HepG2 (cell line): ENCODE data around the gene MORN1. TPM values are rescaled to one million over a fixed set of nuclear protein-coding genes. Genes with fewer than 3 reads are reported as not detected.

Experiments used
- ERF ChIP-seq: IDR thresholded peaks from 2 replicates; pipeline ENCODE4 v1.6.1; 2018; ENCODE audit warnings: missing biosample characterization, missing genetic modification reagents
- ETV5 ChIP-seq: IDR thresholded peaks from 2 replicates; pipeline ENCODE4 v1.6.1; 2018; ENCODE audit warnings: missing biosample characterization, missing genetic modification reagents, inconsistent platforms, borderline replicate concordance
- EZH2 ChIP-seq: conservative IDR thresholded peaks from 2 replicates; pipeline ENCODE4 v1.6.1; 2012; ENCODE audit warnings: mild to moderate bottlenecking, low read depth, low read length, moderate library complexity
- GATAD2A ChIP-seq: IDR thresholded peaks from 2 replicates; pipeline ENCODE4 v1.6.1; 2016
- NFRKB ChIP-seq: fragments of 450-650 bp; IDR thresholded peaks from 2 replicates; pipeline ENCODE4 v1.6.1; 2017
- NR3C1 ChIP-seq: sonication (generic); formaldehyde crosslinking; IDR thresholded peaks from 2 replicates; pipeline ENCODE4 v1.4.0; 2020; ENCODE audit warnings: missing genetic modification reagents
- REPIN1 ChIP-seq: sonication (generic); formaldehyde crosslinking; IDR thresholded peaks from 2 replicates; pipeline ENCODE4 v1.8.0; 2022; ENCODE audit warnings: missing genetic modification reagents, low read depth, mild to moderate bottlenecking, borderline replicate concordance
- SALL2 ChIP-seq: sonication (generic); formaldehyde crosslinking; IDR thresholded peaks from 2 replicates; pipeline ENCODE4 v1.8.1; 2023; ENCODE audit warnings: mild to moderate bottlenecking, missing genetic modification reagents, inconsistent platforms
- ZBTB7B ChIP-seq: sonication (generic); formaldehyde crosslinking; IDR thresholded peaks from 2 replicates; pipeline ENCODE4 v1.4.0; 2020; ENCODE audit warnings: missing genetic modification reagents
- ZNF256 ChIP-seq: sonication (generic); formaldehyde crosslinking; conservative IDR thresholded peaks from 2 replicates; pipeline ENCODE4 v1.4.0; 2020; ENCODE audit warnings: missing genetic modification reagents
- ZNF343 ChIP-seq: sonication (generic); formaldehyde crosslinking; IDR thresholded peaks from 2 replicates; pipeline ENCODE4 v1.4.0; 2020; ENCODE audit warnings: mild to moderate bottlenecking, missing genetic modification reagents
- ZNF350 ChIP-seq: sonication (generic); formaldehyde crosslinking; IDR thresholded peaks from 2 replicates; pipeline ENCODE4 v1.4.0; 2020; ENCODE audit warnings: mild to moderate bottlenecking, low read depth, missing genetic modification reagents, borderline replicate concordance
- ZNF501 ChIP-seq: sonication (generic); formaldehyde crosslinking; IDR thresholded peaks from 2 replicates; pipeline ENCODE4 v1.5.1; 2020; ENCODE audit warnings: mild to moderate bottlenecking, moderate library complexity, missing genetic modification reagents
- ZNF7 ChIP-seq: IDR thresholded peaks from 2 replicates; pipeline ENCODE4 v1.6.1; 2016; ENCODE audit warnings: missing biosample characterization, missing genetic modification reagents
- ZNF75D ChIP-seq: sonication (generic); formaldehyde crosslinking; IDR thresholded peaks from 2 replicates; pipeline ENCODE4 v1.8.1; 2023; ENCODE audit warnings: missing genetic modification reagents, mild to moderate bottlenecking, borderline replicate concordance
- ZNF83 ChIP-seq: sonication (generic); formaldehyde crosslinking; IDR thresholded peaks from 2 replicates; pipeline ENCODE4 v1.4.0; 2020; ENCODE audit warnings: missing genetic modification reagents, mild to moderate bottlenecking, borderline replicate concordance
- polyA plus RNA-seq, 8 experiments: library from polyadenylated mRNA; depleted of rRNA in 3 of 8; stranded (reverse) in 7 of 8; unstranded in 1 of 8; fragments of >200 nt; fragmentation: Illumina TruSeq in 4 of 8; extraction: Trizol in 4 of 8; gene quantifications; 2 replicates each; pipeline versions ENCODE4 v1.2.1 to v1.2.3, GENCODE V29; 2011 to 2016; ENCODE audit warnings: low read depth in 4 of 8, missing spikeins in 1 of 8, mixed read lengths in 1 of 8; ENCODE audit not compliant: insufficient read depth in 1 of 8
- total RNA-seq, 5 experiments: library from RNA; depleted of rRNA; stranded (reverse); fragments of >200 nt; fragmentation: Illumina TruSeq; extraction: Trizol; gene quantifications; 2 replicates each; pipeline ENCODE4 v1.2.3, GENCODE V29; 2016; ENCODE audit warnings: low read depth in 1 of 5
- TF ChIP-seq, protein P1 (sequence below): sonication (generic); formaldehyde crosslinking; IDR thresholded peaks from 2 replicates; pipeline ENCODE4 v1.8.1; 2023; ENCODE audit warnings: mild to moderate bottlenecking, inconsistent platforms, moderate library complexity, missing genetic modification reagents, borderline replicate concordance
- TF ChIP-seq, protein P2 (sequence below): sonication (generic); formaldehyde crosslinking; IDR thresholded peaks from 2 replicates; pipeline ENCODE4 v1.8.0; 2022; ENCODE audit warnings: missing genetic modification reagents, low read depth, mild to moderate bottlenecking, borderline replicate concordance
- TF ChIP-seq, protein P3 (sequence below): sonication (generic); formaldehyde crosslinking; IDR thresholded peaks from 2 replicates; pipeline ENCODE4 v1.4.0; 2020; ENCODE audit warnings: missing genetic modification reagents
- TF ChIP-seq, protein P4 (sequence below): sonication (generic); formaldehyde crosslinking; IDR thresholded peaks from 2 replicates; pipeline ENCODE4 v1.4.0; 2020; ENCODE audit warnings: missing genetic modification reagents
- TF ChIP-seq, protein P5 (sequence below): sonication (generic); formaldehyde crosslinking; IDR thresholded peaks from 2 replicates; pipeline ENCODE4 v1.4.0; 2020; ENCODE audit warnings: mild to moderate bottlenecking, missing genetic modification reagents
- TF ChIP-seq, protein P6 (sequence below): fragments of 450-650 bp; IDR thresholded peaks from 2 replicates; pipeline ENCODE4 v1.6.1; 2017; ENCODE audit warnings: mild to moderate bottlenecking
- TF ChIP-seq, protein P7 (sequence below): sonication (generic); formaldehyde crosslinking; IDR thresholded peaks from 2 replicates; pipeline ENCODE4 v1.4.0; 2020; ENCODE audit warnings: missing genetic modification reagents

Gene MORN1
- total and polyA plus RNA-seq, 2 of the 13 experiments (the other 11 are each of a cell fraction or from before 2014, with no cell fraction given) = 3.1 to 6.5 TPM

DNA sequence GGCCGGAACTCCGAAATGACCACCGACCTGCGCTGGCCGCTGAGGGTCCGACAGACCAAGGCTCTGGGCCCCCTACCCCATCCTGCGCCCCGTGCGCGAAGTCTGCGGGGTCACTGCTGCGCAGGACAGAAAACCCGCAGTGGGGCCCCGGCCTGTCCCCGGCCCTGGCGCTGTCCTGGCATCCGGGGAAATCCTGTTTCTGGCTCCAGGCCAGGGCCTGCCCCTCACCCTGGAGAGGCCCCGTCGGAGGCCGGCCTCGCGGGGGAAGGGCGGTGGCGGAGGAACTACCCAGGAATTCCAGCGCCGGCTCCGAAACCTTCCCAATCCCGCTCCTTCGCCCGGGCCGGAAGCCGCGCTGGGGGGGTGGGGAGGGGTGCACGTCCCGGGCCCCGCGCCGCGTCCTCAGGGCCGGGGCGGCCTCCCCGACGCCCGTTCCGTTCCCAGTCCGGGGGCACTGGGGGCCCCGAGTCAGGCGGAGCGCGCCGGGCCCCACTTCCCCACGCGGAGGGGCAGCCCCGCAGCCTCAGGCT lies 77.0 kb downstream of the MORN1 start (continued):
- TF ChIP-seq ZNF350 (CRISPR knock-in tag) (no peak), ZNF75D (CRISPR knock-in tag) (no peak), NFRKB (no peak), ZNF343 (CRISPR knock-in tag) (no peak), REPIN1 (CRISPR knock-in tag) (no peak), EZH2 (no peak), SALL2 (peak; percentile 44; the same call in 1 of the 2 replicates), ETV5 (CRISPR knock-in tag) (peak; percentile 56; the same call in 1 of the 2 replicates), ZBTB7B (CRISPR knock-in tag) (no peak), GATAD2A (0 out of 2 replicates have a peak, but pooled peaks have one; percentile 23), ZNF256 (CRISPR knock-in tag) (no peak), NR3C1 (CRISPR knock-in tag) (no peak), ZNF501 (CRISPR knock-in tag) (peak; percentile 30; the same call in 1 of the 2 replicates), ERF (CRISPR knock-in tag) (no peak), ZNF7 (CRISPR knock-in tag) (no peak), ZNF83 (CRISPR knock-in tag) (no peak)
- TF ChIP-seq, protein P1, sequence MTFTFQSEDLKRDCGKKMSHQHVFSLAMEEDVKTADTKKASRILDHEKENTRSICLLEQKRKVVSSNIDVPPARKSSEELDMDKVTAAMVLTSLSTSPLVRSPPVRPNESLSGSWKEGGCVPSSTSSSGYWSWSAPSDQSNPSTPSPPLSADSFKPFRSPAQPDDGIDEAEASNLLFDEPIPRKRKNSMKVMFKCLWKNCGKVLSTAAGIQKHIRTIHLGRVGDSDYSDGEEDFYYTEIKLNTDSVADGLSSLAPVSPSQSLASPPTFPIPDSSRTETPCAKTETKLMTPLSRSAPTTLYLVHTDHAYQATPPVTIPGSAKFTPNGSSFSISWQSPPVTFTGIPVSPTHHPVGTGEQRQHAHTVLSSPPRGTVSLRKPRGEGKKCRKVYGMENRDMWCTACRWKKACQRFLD = no peak
- TF ChIP-seq, protein P2, sequence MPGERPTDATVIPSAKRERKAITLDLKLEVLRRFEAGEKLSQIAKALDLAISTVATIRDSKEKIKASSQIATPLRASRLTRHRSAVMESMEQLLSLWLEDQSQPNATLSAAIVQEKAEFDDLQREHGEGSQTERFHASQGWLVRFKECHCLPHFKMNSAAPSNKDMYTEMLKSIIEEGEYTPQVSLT (CRISPR knock-in tag) = no peak
- TF ChIP-seq, protein P3, sequence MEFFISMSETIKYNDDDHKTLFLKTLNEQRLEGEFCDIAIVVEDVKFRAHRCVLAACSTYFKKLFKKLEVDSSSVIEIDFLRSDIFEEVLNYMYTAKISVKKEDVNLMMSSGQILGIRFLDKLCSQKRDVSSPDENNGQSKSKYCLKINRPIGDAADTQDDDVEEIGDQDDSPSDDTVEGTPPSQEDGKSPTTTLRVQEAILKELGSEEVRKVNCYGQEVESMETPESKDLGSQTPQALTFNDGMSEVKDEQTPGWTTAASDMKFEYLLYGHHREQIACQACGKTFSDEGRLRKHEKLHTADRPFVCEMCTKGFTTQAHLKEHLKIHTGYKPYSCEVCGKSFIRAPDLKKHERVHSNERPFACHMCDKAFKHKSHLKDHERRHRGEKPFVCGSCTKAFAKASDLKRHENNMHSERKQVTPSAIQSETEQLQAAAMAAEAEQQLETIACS = no peak
- TF ChIP-seq, protein P4, sequence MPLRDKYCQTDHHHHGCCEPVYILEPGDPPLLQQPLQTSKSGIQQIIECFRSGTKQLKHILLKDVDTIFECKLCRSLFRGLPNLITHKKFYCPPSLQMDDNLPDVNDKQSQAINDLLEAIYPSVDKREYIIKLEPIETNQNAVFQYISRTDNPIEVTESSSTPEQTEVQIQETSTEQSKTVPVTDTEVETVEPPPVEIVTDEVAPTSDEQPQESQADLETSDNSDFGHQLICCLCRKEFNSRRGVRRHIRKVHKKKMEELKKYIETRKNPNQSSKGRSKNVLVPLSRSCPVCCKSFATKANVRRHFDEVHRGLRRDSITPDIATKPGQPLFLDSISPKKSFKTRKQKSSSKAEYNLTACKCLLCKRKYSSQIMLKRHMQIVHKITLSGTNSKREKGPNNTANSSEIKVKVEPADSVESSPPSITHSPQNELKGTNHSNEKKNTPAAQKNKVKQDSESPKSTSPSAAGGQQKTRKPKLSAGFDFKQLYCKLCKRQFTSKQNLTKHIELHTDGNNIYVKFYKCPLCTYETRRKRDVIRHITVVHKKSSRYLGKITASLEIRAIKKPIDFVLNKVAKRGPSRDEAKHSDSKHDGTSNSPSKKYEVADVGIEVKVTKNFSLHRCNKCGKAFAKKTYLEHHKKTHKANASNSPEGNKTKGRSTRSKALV = 0 out of 2 replicates have a peak, but pooled peaks have one; percentile 44
- TF ChIP-seq, protein P5, sequence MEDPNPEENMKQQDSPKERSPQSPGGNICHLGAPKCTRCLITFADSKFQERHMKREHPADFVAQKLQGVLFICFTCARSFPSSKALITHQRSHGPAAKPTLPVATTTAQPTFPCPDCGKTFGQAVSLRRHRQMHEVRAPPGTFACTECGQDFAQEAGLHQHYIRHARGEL (CRISPR knock-in tag) = no peak
- TF ChIP-seq, protein P6, sequence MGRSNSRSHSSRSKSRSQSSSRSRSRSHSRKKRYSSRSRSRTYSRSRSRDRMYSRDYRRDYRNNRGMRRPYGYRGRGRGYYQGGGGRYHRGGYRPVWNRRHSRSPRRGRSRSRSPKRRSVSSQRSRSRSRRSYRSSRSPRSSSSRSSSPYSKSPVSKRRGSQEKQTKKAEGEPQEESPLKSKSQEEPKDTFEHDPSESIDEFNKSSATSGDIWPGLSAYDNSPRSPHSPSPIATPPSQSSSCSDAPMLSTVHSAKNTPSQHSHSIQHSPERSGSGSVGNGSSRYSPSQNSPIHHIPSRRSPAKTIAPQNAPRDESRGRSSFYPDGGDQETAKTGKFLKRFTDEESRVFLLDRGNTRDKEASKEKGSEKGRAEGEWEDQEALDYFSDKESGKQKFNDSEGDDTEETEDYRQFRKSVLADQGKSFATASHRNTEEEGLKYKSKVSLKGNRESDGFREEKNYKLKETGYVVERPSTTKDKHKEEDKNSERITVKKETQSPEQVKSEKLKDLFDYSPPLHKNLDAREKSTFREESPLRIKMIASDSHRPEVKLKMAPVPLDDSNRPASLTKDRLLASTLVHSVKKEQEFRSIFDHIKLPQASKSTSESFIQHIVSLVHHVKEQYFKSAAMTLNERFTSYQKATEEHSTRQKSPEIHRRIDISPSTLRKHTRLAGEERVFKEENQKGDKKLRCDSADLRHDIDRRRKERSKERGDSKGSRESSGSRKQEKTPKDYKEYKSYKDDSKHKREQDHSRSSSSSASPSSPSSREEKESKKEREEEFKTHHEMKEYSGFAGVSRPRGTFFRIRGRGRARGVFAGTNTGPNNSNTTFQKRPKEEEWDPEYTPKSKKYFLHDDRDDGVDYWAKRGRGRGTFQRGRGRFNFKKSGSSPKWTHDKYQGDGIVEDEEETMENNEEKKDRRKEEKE = no peak
- TF ChIP-seq, protein P7, sequence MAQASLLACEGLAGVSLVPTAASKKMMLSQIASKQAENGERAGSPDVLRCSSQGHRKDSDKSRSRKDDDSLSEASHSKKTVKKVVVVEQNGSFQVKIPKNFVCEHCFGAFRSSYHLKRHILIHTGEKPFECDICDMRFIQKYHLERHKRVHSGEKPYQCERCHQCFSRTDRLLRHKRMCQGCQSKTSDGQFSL (CRISPR knock-in tag) = no peak; the same call in 1 of the 2 replicates
